GM19238 (cell line): ENCODE results near the gene MDC1.
"Not testable (repeated sequence)": the region's sequence is repeated elsewhere in the genome, so short reads cannot be mapped to it uniquely, and the experiment has no call there.

Source experiments
- DNase-seq: peaks from one replicate; pipeline ENCODE4 v3.0.0; 2011; ENCODE audit warnings: low spot score; ENCODE audit not compliant: insufficient read length

Gene MDC1

GRCh38 chr6:30683183-30683979 is 33.7 kb downstream of the MDC1 start:
- no peak for DNase-seq

- DNase-seq = peak; percentile 77
These were observed 34.7 kb downstream of the MDC1 start for GRCh38 chr6:30682143-30683117.

GRCh38 chr6:30681766-30682142 is 35.3 kb downstream of the MDC1 start:
- no peak for DNase-seq

GRCh38 chr6:30679765-30680535 is 37.1 kb downstream of the MDC1 start:
- no peak for DNase-seq

- DNase-seq = peak; percentile 81
These were observed 37.9 kb downstream of the MDC1 start for GRCh38 chr6:30678964-30679726.

- no peak for DNase-seq
These were observed 40.3 kb downstream of the MDC1 start for GRCh38 chr6:30676660-30677285.

GRCh38 chr6:30672445-30673253 is 44.4 kb downstream of the MDC1 start, which contains the start of gene DHX16:
Gene DHX16, minus strand, starts transcription at chr6:30673006. Its CDS starts 165 bp downstream, at chr6:30672841.
- DNase-seq = peak; percentile 92

GRCh38 chr6:30670760-30671527 is 46.1 kb downstream of the MDC1 start:
- DNase-seq = no peak

- not testable (repeated sequence) for DNase-seq
These were observed 50.8 kb downstream of the MDC1 start for GRCh38 chr6:30666300-30666699.

- no peak for DNase-seq
These were observed 51.9 kb downstream of the MDC1 start for GRCh38 chr6:30664994-30665767.

- DNase-seq = not testable (repeated sequence)
These were observed 59.2 kb downstream of the MDC1 start for GRCh38 chr6:30657922-30658321.

GRCh38 chr6:30657454-30657853 is 59.6 kb downstream of the MDC1 start:
- DNase-seq = no peak

- no peak for DNase-seq
These were observed 60.6 kb downstream of the MDC1 start for GRCh38 chr6:30656513-30656912.

GRCh38 chr6:30655743-30656094 is 61.4 kb downstream of the MDC1 start:
- DNase-seq = no peak

GRCh38 chr6:30654798-30655742 is 62.0 kb downstream of the MDC1 start:
- DNase-seq = no peak

- DNase-seq = no peak
These were observed 65.9 kb downstream of the MDC1 start for GRCh38 chr6:30651143-30651542.
